ENCODE data around the gene ARRDC3. TPM values are rescaled to one million over a fixed set of nuclear protein-coding genes. Genes with fewer than 3 reads are reported as not detected.

Gene ARRDC3
- total RNA-seq (2021; ENCODE audit: unreplicated experiment) (33.0 TPM), Bru-seq, nascent RNA (percentile 95 among the genes with signal in this experiment), BruChase-seq, experiment 1, labeled RNA remaining after a 2-hour chase (percentile 88 among the genes with signal in this experiment), BruChase-seq, experiment 2, labeled RNA remaining after a 6-hour chase (percentile 74 among the genes with signal in this experiment)
- 16.8 TPM for polyA plus RNA-seq (2012; ENCODE audit: insufficient read length)
- long read RNA-seq, full-length matches to known transcripts = 29 of 37 reads
- long read RNA-seq, partial matches to known transcripts = 1 of 37 reads
- long read RNA-seq, other reads (novel, unspliced or antisense) = 7 of 37 reads

- DNase-seq (ENCODE audit: low read depth, low spot score) = peak; percentile 90
- peaks cover 9% of the 10 kb centered on the region for H3K36me3 ChIP-seq (ENCODE audit: control insufficient read depth, insufficient read depth, low read length)
- intact Hi-C loops (cut with micrococcal nuclease; ENCODE audit: unreplicated experiment) (loop anchor here (5.0 to 10.0 kb wide), 2 partner anchors 71 to 448 kb away; no protein-coding TSS in a partner anchor), in situ Hi-C loops (cut with HindIII; ENCODE audit: low pct_unique_long_range_greater_than_20kb, low sequenced_read_pairs) (no loop called here)
- peak within 1 kb of the TSS; percentile 99 for H3K27ac ChIP-seq (ENCODE audit: low read length)
- BruUV-seq (replicated peaks) = no TSS peak
- ATAC-seq = peak; percentile 84
- H3K9me3 ChIP-seq (ENCODE audit: control insufficient read depth, insufficient read depth, low read depth, low read length) = no peaks in the 10 kb centered on the region
- ChIA-PET POLR2A (interaction anchor here (0.5 to 1.0 kb wide), 6 partner anchors 21 to 792 kb away, joined by 3 to 10 read pairs (median 4); no protein-coding TSS in a partner anchor), CTCF (interaction anchor here (0.6 to 1.0 kb wide), 2 partner anchors 36 to 451 kb away, joined by 4 read pairs; no protein-coding TSS in a partner anchor)
- TF ChIP-seq SIN3A (IDR thresholded peaks at IDR 0.05; ENCODE audit: borderline replicate concordance, insufficient read depth, low read depth, low read length) (peak; percentile 76), POLR2AphosphoS5 (IDR thresholded peaks at IDR 0.05; ENCODE audit: low read depth, low read length) (peak; percentile 97), CTCF (IDR thresholded peaks at IDR 0.05) (no peak), TCF7L2 (IDR thresholded peaks at IDR 0.05; ENCODE audit: low read depth, low read length) (no peak), REST (IDR thresholded peaks at IDR 0.05; ENCODE audit: insufficient read depth in 1 of 2, low read depth in 2 of 2, low read length in 1 of 2) (peak in 1 of 2 experiments; percentile 6; a peak in 2 of 4 replicates)
- no peaks in the 10 kb centered on the region for H3K27me3 ChIP-seq (ENCODE audit: control insufficient read depth, insufficient read depth, low read length)
- H3K4me3 ChIP-seq (ENCODE audit: low read depth in 2 of 2, low read length in 2 of 2) = peak within 1 kb of the TSS; percentile 84
- H3K4me1 ChIP-seq (ENCODE audit: control insufficient read depth, insufficient read depth, low read length) = peaks cover 19% of the 10 kb centered on the region; the same call in 1 of the 2 replicates
Measured at GRCh38 chr5:91383027-91383955, at the start of gene ARRDC3. ARRDC3 (minus strand) TSS chr5:91383317; CDS start chr5:91383092, 225 bp downstream.

GRCh38 chr5:91430949-91431348 is 47.8 kb upstream of the ARRDC3 start:
- no peak for ATAC-seq
- no peak for DNase-seq (ENCODE audit: low read depth, low spot score)
- BruUV-seq (replicated peaks) = no TSS peak
- Histone ChIP-seq H3K9me3 (ENCODE audit: control insufficient read depth, insufficient read depth, low read depth, low read length) (no peaks in the 10 kb centered on the region), H3K27ac (ENCODE audit: low read length) (no peak overlapping the region), H3K4me1 (ENCODE audit: control insufficient read depth, insufficient read depth, low read length) (no peaks in the 10 kb centered on the region), H3K4me3 (ENCODE audit: low read depth in 2 of 2, low read length in 2 of 2) (no peak overlapping the region), H3K27me3 (ENCODE audit: control insufficient read depth, insufficient read depth, low read length) (no peaks in the 10 kb centered on the region), H3K36me3 (ENCODE audit: control insufficient read depth, insufficient read depth, low read length) (no peaks in the 10 kb centered on the region)
- ChIA-PET CTCF (no interaction called here), POLR2A (no interaction called here)
- intact Hi-C loops (cut with micrococcal nuclease; ENCODE audit: unreplicated experiment) = no loop called here
- in situ Hi-C loops (cut with HindIII; ENCODE audit: low pct_unique_long_range_greater_than_20kb, low sequenced_read_pairs) = no loop called here
- TF ChIP-seq REST (IDR thresholded peaks at IDR 0.05; ENCODE audit: insufficient read depth in 1 of 2, low read depth in 2 of 2, low read length in 1 of 2) = no peak
- no peak for TF ChIP-seq CTCF (IDR thresholded peaks at IDR 0.05)
- TF ChIP-seq POLR2AphosphoS5 (IDR thresholded peaks at IDR 0.05; ENCODE audit: low read depth, low read length) = no peak
- TF ChIP-seq SIN3A (IDR thresholded peaks at IDR 0.05; ENCODE audit: borderline replicate concordance, insufficient read depth, low read depth, low read length) = no peak
- no peak for TF ChIP-seq TCF7L2 (IDR thresholded peaks at IDR 0.05; ENCODE audit: low read depth, low read length)
